ENCODE results near the gene EXD2.
"Not testable (repeated sequence)": the region's sequence is repeated elsewhere in the genome, so short reads cannot be mapped to it uniquely, and the experiment has no call there.

The EXD2 gene

GRCh38 chr14:69289811-69290520 lies 98.7 kb downstream of the EXD2 start:
- H3K27me3 Mint-ChIP-seq: no peaks in the 10 kb centered on the region
- H3K9me3 Mint-ChIP-seq (ENCODE audit: low read depth): no peaks in the 10 kb centered on the region
- no peaks in the 10 kb centered on the region for H3K4me1 Mint-ChIP-seq (ENCODE audit: low read depth)
- no peak overlapping the region for H3K27ac Mint-ChIP-seq
- no peaks in the 10 kb centered on the region for H3K36me3 Mint-ChIP-seq
- H3K4me3 Mint-ChIP-seq: no peak overlapping the region

DNA sequence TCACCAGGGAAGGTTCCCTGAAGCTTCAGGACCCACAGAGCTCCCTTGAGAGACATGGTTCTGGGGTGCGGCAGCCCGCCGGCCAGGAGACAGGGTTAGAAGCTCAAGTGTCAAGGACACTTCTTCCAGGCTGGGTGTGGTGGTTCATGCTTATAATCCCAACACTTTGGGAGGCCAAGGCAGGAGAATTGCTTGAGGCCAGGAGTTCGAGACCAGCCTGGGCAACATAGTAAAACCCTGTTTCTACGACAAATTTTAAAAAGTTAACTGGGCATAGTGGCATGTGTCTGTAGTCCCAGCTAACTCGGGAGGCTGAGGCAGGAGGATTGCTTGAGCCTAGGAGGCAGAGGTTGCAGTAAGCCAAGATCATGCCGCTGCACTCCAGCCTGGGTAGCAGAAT lies 99.6 kb downstream of the EXD2 start:
- not testable (repeated sequence) for H3K4me1 Mint-ChIP-seq (ENCODE audit: low read depth); H3K27me3 Mint-ChIP-seq; H3K36me3 Mint-ChIP-seq; H3K27ac Mint-ChIP-seq; H3K4me3 Mint-ChIP-seq; H3K9me3 Mint-ChIP-seq (ENCODE audit: low read depth)

DNA sequence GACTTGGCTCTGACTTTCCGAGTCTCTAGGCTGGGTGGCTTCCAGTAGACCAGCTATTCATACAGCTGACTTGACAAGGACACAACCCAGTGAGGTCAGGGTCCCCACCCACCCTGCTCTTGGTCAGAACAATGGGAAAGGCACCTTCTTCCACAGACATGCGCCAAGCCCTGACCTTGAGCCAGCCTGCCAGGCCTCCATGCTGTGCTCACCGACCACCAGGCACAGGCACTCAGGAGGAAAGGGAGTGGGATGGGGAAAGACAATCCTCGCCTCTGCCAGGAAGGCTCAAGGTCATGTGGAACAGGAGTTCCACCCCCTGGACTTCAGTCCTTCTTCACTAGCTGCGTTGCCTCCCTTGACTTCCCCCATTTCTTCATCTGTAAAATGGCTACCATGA lies 100.1 kb downstream of the EXD2 start:
- Mint-ChIP-seq H3K36me3 (no peaks in the 10 kb centered on the region), H3K27me3 (no peaks in the 10 kb centered on the region)

DNA sequence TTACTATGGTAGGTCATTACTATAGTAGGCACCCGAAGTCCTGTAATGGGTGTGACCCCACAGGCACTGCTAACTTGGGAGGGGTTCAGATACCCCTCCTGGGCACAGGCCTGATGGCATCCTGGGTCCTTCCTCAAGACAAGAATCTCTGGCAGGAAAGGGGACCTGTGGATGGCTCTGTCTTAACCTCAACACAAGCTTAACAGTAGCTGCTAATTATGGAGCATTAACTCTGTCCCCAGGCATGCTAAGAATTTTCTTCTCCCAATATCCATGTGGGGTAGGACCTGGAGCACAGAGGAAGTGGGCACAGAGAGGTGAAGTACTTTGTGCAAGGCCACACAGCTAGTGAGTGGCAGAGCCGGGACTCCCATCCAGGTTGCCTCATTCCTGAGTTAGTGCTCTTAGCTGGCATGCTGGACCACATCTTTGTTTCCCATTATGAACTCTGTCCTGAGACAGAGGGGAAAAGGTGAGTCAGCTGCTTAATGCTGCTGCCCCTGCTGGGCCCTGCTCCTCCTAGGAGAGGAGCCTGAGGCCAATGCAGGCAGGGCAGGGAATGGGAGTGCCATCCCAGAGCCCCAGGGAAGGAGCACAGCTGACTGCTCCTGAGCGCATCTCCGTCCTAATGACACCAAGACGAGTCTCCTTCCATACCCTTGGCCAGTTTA lies 100.7 kb downstream of the EXD2 start:
- Mint-ChIP-seq H3K27ac (no peak overlapping the region), H3K4me3 (no peak overlapping the region), H3K27me3 (no peaks in the 10 kb centered on the region), H3K36me3 (no peaks in the 10 kb centered on the region), H3K4me1 (ENCODE audit: low read depth) (no peaks in the 10 kb centered on the region), H3K9me3 (ENCODE audit: low read depth) (no peaks in the 10 kb centered on the region)

More for the DNA sequence above, 100.1 kb downstream of the EXD2 start:
- Mint-ChIP-seq H3K27ac (no peak overlapping the region), H3K9me3 (ENCODE audit: low read depth) (no peaks in the 10 kb centered on the region), H3K4me3 (no peak overlapping the region), H3K4me1 (ENCODE audit: low read depth) (no peaks in the 10 kb centered on the region)
